Adrenal gland (tissue), 12 donors: Measurements from ENCODE around the gene NME2. TPM values are rescaled to one million over a fixed set of nuclear protein-coding genes. Genes with fewer than 3 reads are reported as not detected.

Experiments
- DNase-seq, 7 donors: peaks; one replicate each; pipeline ENCODE4 v3.0.0-alpha.2; 2019 to 2020
- H3K27ac ChIP-seq, 5 donors: fragments of 200-600 bp; sonication (generic) in 4 of 5; 1 replicate in 3 of 5; 2 replicates in 2 of 5; pipeline versions ENCODE4 v1.5.1 to v1.8.0; 2016 to 2020; ENCODE audit warnings: mild to moderate bottlenecking in 1 of 5
- H3K27me3 ChIP-seq: fragments of 200-600 bp; 2 replicates; pipeline ENCODE4 v1.8.0; 2021
- H3K36me3 ChIP-seq, 2 donors: fragments of 200-600 bp; replicated peaks in 1 of 2; 1 replicate in 1 of 2; 2 replicates in 1 of 2; pipeline versions ENCODE4 v1.5.1 to v1.8.0; 2018 to 2022
- H3K4me1 ChIP-seq, 2 donors: fragments of 200-600 bp; replicated peaks in 1 of 2; 1 replicate in 1 of 2; 2 replicates in 1 of 2; pipeline versions ENCODE4 v1.5.1 to v1.8.0; 2018 to 2021
- H3K4me3 ChIP-seq, 4 donors: fragments of 200-600 bp; sonication (generic) in 3 of 4; one replicate each; pipeline ENCODE4 v1.5.1; 2016 to 2018
- H3K9me3 ChIP-seq, 3 donors: fragments of 200-600 bp; sonication (generic) in 1 of 3; replicated peaks in 1 of 3; 1 replicate in 2 of 3; 2 replicates in 1 of 3; pipeline versions ENCODE4 v1.5.1 to v1.8.0; 2016 to 2021
- CTCF ChIP-seq, 6 experiments: fragments of 450-650 bp in 4 of 6; fragments of 200-600 bp in 2 of 6; sonication (generic) in 1 of 6; IDR thresholded peaks; 1 replicate in 5 of 6; 2 replicates in 1 of 6; pipeline versions ENCODE4 v1.5.1 to v1.8.0; 2016 to 2021; ENCODE audit warnings: antibody characterized with exemption in 6 of 6, mild to moderate bottlenecking in 2 of 6, moderate library complexity in 1 of 6
- POLR2A ChIP-seq, 2 donors: fragments of 450-650 bp; IDR thresholded peaks; one replicate each; pipeline ENCODE4 v1.6.1; 2017; ENCODE audit warnings: antibody characterized with exemption in 2 of 2, mild to moderate bottlenecking in 2 of 2, moderate library complexity in 1 of 2
- whole genome bisulfite sequencing, 4 donors: extraction: QIAGEN DNeasy Blood & Tissue Kit in 2 of 4; methylation state at CpG; one replicate each; pipeline versions ENCODE4 v1.1.5 to v1.1.7; 2013 to 2017; 5-methylcytosine and 5-hydroxymethylcytosine counted together
- intact Hi-C, 2 donors: fragments of 100-400 bp; cut with DNase I; formaldehyde crosslinking; loops; one replicate each; pipeline versions ENCODE4 v1.14.1 to v1.15.0; 2022 to 2023
- polyA plus RNA-seq, 3 donors: library from polyadenylated mRNA; stranded (reverse); fragments of 200-250 nt in 2 of 3; fragments of 350-450 nt in 1 of 3; fragmentation: Illumina TruSeq in 1 of 3; extraction: RNeasy Lipid Tissue Mini Kit (QIAGEN cat#74804) in 1 of 3; gene quantifications; one replicate each; pipeline ENCODE4 v1.2.3, GENCODE V29; 2013 to 2014
- total RNA-seq, 9 donors: library from RNA; depleted of rRNA in 4 of 9; stranded (reverse); fragments of >200 nt in 4 of 9; fragments of 120-200 nt in 1 of 9; fragmentation: NEBNext Ultra II Directional in 1 of 9; extraction: Animal tissue kit (Norgen Biotek cat#: 25700) in 1 of 9; gene quantifications; one replicate each; pipeline versions ENCODE4 v1.1.0 to v1.2.4, GENCODE V29; 2013 to 2023
- donor health status: healthy with polysubstance abuse.
- donor health status: Bipolar disorder and iron deficiency.
- donor health status: DM: yes; HTN: yes; CAD: no.
- donor health status: DM: no; HTN: no; CAD: no.
- donor health status: DM: no; HTN: no; CAD: no.
- donor health status: DM: yes; HTN: yes; CAD: no.

The NME2 gene
- total and polyA plus RNA-seq, 12 donors = 271 to 644 (median 404) TPM

- TF ChIP-seq CTCF (IDR thresholded peaks at IDR 0.05) = peak in 4 of 6 experiments; percentile 20 to 26 (median 20)
- TF ChIP-seq POLR2A (IDR thresholded peaks at IDR 0.05) = peak in 1 of 2 donors; percentile 16
- peak overlapping the region; percentile 96 to 100 (median 99) for H3K27ac ChIP-seq
- peak overlapping the region; percentile 38 to 84 (median 56) for H3K4me3 ChIP-seq
- no peaks in the 10 kb centered on the region for H3K9me3 ChIP-seq
- intact Hi-C loops = loop anchor here in 1 of 2 donors (10.0 kb wide), 1 partner anchor 65 kb away; no protein-coding TSS in a partner anchor
- H3K36me3 ChIP-seq = no peaks in the 10 kb centered on the region
- peak; percentile 52 to 80 (median 58) for DNase-seq
- no peaks in the 10 kb centered on the region for H3K27me3 ChIP-seq
- H3K4me1 ChIP-seq = peaks cover 26 to 29% of the 10 kb centered on the region in 2 donors
- 1 to 2% (median 2%) methylated on average over 18 to 49 of the region's 49 CpGs for WGBS, 4 donors
Observed at GRCh38 chr17:51119415-51120356, 46.5 kb upstream of the NME2 start.

- TF ChIP-seq POLR2A (IDR thresholded peaks at IDR 0.05) (no peak), CTCF (IDR thresholded peaks at IDR 0.05) (no peak)
- intact Hi-C loops = no loop called here
- Histone ChIP-seq H3K27ac (peak overlapping the region; percentile 96 to 100 (median 99)), H3K27me3 (no peaks in the 10 kb centered on the region), H3K4me3 (peak overlapping the region; percentile 38 to 84 (median 56)), H3K36me3 (no peaks in the 10 kb centered on the region), H3K4me1 (peaks cover 26 to 29% of the 10 kb centered on the region in 2 donors), H3K9me3 (no peaks in the 10 kb centered on the region)
- peak in 4 of 7 donors; percentile 55 to 81 (median 68) for DNase-seq
- 0% methylated on average over 3 to 42 of the region's 42 CpGs for WGBS, 4 donors
Observed at GRCh38 chr17:51120357-51120738, 45.9 kb upstream of the NME2 start.

GRCh38 chr17:51120739-51121619 lies 45.2 kb upstream of the NME2 start, which contains the start of gene SPAG9:
SPAG9 (minus strand) TSS chr17:51120868; CDS start chr17:51120656, 212 bp downstream.
- TF ChIP-seq POLR2A (IDR thresholded peaks at IDR 0.05) = peak; percentile 75 to 90
- TF ChIP-seq CTCF (IDR thresholded peaks at IDR 0.05) = no peak
- 1 to 2% (median 1%) methylated on average over 19 to 67 of the region's 68 CpGs for WGBS, 4 donors
- no peaks in the 10 kb centered on the region for H3K27me3 ChIP-seq
- peak; percentile 95 to 97 (median 96) for DNase-seq
- peaks cover 26 to 29% of the 10 kb centered on the region in 2 donors for H3K4me1 ChIP-seq
- H3K36me3 ChIP-seq = no peaks in the 10 kb centered on the region
- peak within 1 kb of the TSS; percentile 46 to 84 (median 60) for H3K4me3 ChIP-seq
- intact Hi-C loops = no loop called here
- H3K27ac ChIP-seq = peak within 1 kb of the TSS; percentile 97 to 100 (median 99)
- H3K9me3 ChIP-seq = no peaks in the 10 kb centered on the region
